Transverse colon (tissue), 4 donors: ENCODE results near the gene GAMT.

Source experiments
- EP300 ChIP-seq: sonication (generic); formaldehyde crosslinking; IDR thresholded peaks from one replicate; pipeline ENCODE4 v1.6.1; 2017; ENCODE audit warnings: antibody characterized with exemption, low read depth
- POLR2A ChIP-seq: fragments of 450-650 bp; IDR thresholded peaks from one replicate; pipeline ENCODE4 v1.6.1; 2016; ENCODE audit warnings: antibody characterized with exemption, mild to moderate bottlenecking, moderate library complexity
- POLR2AphosphoS5 ChIP-seq, 3 donors: sonication (generic); formaldehyde crosslinking; IDR thresholded peaks; one replicate each; pipeline ENCODE4 v1.6.1; 2016; ENCODE audit warnings: antibody characterized with exemption in 3 of 3
- TF ChIP-seq, protein P1 (sequence below), 5 experiments: fragments of 200-600 bp in 3 of 5; fragments of 450-650 bp in 2 of 5; sonication (generic) in 3 of 5; IDR thresholded peaks; 1 replicate in 2 of 5; 2 replicates in 3 of 5; pipeline ENCODE4 v1.5.1; 2016 to 2017; ENCODE audit warnings: antibody characterized with exemption in 5 of 5, inconsistent platforms in 3 of 5, mild to moderate bottlenecking in 2 of 5, moderate library complexity in 1 of 5

DNA sequence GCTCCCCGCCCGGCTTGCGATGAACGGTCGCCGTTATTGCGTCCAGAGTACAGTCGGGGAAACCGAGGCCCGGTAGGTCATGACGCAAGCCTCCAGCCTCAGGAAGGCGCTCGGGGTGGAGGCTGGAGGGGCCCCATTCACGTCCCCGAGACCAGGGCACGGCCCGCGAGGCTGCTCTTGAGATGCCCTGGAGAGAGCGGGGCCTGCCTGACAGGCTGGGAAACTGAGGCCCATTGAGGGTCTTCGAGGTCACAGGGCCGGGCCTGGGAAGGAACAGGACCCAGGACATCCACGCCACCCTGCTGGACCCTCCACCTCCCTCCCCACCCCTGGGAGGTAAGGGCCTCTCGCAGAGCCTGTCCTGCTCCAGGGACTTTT is 17.3 kb downstream of the GAMT start:
- TF ChIP-seq POLR2A (no peak), POLR2AphosphoS5 (IDR thresholded peaks at IDR 0.05) (no peak), EP300 (no peak)
- TF ChIP-seq, protein P1, sequence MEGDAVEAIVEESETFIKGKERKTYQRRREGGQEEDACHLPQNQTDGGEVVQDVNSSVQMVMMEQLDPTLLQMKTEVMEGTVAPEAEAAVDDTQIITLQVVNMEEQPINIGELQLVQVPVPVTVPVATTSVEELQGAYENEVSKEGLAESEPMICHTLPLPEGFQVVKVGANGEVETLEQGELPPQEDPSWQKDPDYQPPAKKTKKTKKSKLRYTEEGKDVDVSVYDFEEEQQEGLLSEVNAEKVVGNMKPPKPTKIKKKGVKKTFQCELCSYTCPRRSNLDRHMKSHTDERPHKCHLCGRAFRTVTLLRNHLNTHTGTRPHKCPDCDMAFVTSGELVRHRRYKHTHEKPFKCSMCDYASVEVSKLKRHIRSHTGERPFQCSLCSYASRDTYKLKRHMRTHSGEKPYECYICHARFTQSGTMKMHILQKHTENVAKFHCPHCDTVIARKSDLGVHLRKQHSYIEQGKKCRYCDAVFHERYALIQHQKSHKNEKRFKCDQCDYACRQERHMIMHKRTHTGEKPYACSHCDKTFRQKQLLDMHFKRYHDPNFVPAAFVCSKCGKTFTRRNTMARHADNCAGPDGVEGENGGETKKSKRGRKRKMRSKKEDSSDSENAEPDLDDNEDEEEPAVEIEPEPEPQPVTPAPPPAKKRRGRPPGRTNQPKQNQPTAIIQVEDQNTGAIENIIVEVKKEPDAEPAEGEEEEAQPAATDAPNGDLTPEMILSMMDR (IDR thresholded peaks at IDR 0.05) = no peak
